GM18505 (cell line): ENCODE data around the gene CACNG7.
"Not testable (repeated sequence)": the region's sequence is repeated elsewhere in the genome, so short reads cannot be mapped to it uniquely, and the experiment has no call there.

Source experiments
- ATAC-seq: cut with Tn5 transposase; IDR thresholded peaks from one replicate; pipeline ENCODE4 v1.9.1; 2021; ENCODE audit not compliant: unreplicated experiment
- POLR2A ChIP-seq: IDR thresholded peaks from 4 replicates; pipeline ENCODE4 v1.6.1; 2011; ENCODE audit warnings: borderline replicate concordance; ENCODE audit not compliant: insufficient read depth, insufficient read length; ENCODE audit errors: extremely low read depth

CACNG7 gene

GRCh38 chr19:53908935-53909415, at the start of gene CACNG7:
Gene CACNG7 (plus strand): TSS chr19:53909278. CDS start chr19:53912832, 3,554 bp downstream.
- no peak for ATAC-seq
- no peak for TF ChIP-seq POLR2A

- TF ChIP-seq POLR2A: no peak
- ATAC-seq: no peak
Observed at GRCh38 chr19:53864308-53864836, 44.7 kb upstream of the CACNG7 start.

GRCh38 chr19:53865523-53865917, 43.6 kb upstream of the CACNG7 start:
- no peak for TF ChIP-seq POLR2A
- ATAC-seq: no peak

GRCh38 chr19:53865918-53866864, 42.9 kb upstream of the CACNG7 start:
- TF ChIP-seq POLR2A: peak; percentile 52
- ATAC-seq: no peak

- no peak for ATAC-seq
- TF ChIP-seq POLR2A: no peak
Observed at GRCh38 chr19:53866865-53867224, 42.2 kb upstream of the CACNG7 start.

- TF ChIP-seq POLR2A: peak; percentile 71
- peak; percentile 58 for ATAC-seq
Observed at GRCh38 chr19:53867225-53868090, 41.6 kb upstream of the CACNG7 start, which contains the start of gene MYADM. Gene MYADM (plus strand): TSS chr19:53867883. CDS start chr19:53873530, 5,647 bp downstream.

- ATAC-seq: no peak
- TF ChIP-seq POLR2A: no peak
Observed at GRCh38 chr19:53868091-53868891, 40.8 kb upstream of the CACNG7 start.

- TF ChIP-seq POLR2A: peak; percentile 49
- ATAC-seq: peak; percentile 40
Observed at GRCh38 chr19:53868892-53869804, 39.9 kb upstream of the CACNG7 start.

- ATAC-seq: not testable (repeated sequence)
Observed at GRCh38 chr19:53869805-53870484, 39.1 kb upstream of the CACNG7 start.

GRCh38 chr19:53870485-53870844, 38.6 kb upstream of the CACNG7 start:
- no peak for TF ChIP-seq POLR2A
- no peak for ATAC-seq

- ATAC-seq: no peak
- no peak for TF ChIP-seq POLR2A
Observed at GRCh38 chr19:53871454-53871853, 37.6 kb upstream of the CACNG7 start.

GRCh38 chr19:53872762-53873161, 36.3 kb upstream of the CACNG7 start:
- TF ChIP-seq POLR2A: no peak
- no peak for ATAC-seq
